HEK293 (cell line): ENCODE results near the gene SLC38A1.

Experiments used
- CTCF ChIA-PET: fragments of 350-600 bp; formaldehyde crosslinking; extraction: SDS; loops from one replicate; lab custom pipeline; 2021; ENCODE audit warnings: antibody characterized with exemption; lab: Yijun Ruan, JAX
- POLR2A ChIA-PET: fragments of 300-600 bp; formaldehyde crosslinking; extraction: SDS; loops from one replicate; lab custom pipeline; 2020; ENCODE audit warnings: antibody characterized with exemption, inconsistent platforms; lab: Yijun Ruan, JAX
- H3K27ac ChIP-seq: fragments of 200-500 bp; sonication (Bioruptor generic); 2 replicates; pipeline ENCODE4 v1.5.1; 2014; ENCODE audit warnings: low read depth, low read length, control low read depth, inconsistent platforms; ENCODE audit errors: extremely low read depth
- H3K36me3 ChIP-seq, 2 experiments: fragments of 200-500 bp in 1 of 2; sonication (Bioruptor generic) in 1 of 2; 1 replicate in 1 of 2; 2 replicates in 1 of 2; pipeline ENCODE4 v1.5.1; 2014 to 2017; ENCODE audit warnings: inconsistent platforms in 2 of 2, low read length in 2 of 2; ENCODE audit not compliant: control insufficient read depth in 2 of 2, insufficient read depth in 1 of 2
- H3K4me1 ChIP-seq: fragments of 200-500 bp; sonication (Bioruptor generic); 2 replicates; pipeline ENCODE4 v1.5.1; 2014; ENCODE audit warnings: mild to moderate bottlenecking, low read length, inconsistent platforms; ENCODE audit not compliant: control insufficient read depth, insufficient read depth
- H3K4me3 ChIP-seq: 2 replicates; pipeline ENCODE4 v1.5.1; 2011; ENCODE audit warnings: low read depth, mild to moderate bottlenecking, control low read depth, low read length, moderate library complexity
- H3K9me3 ChIP-seq: fragments of 200-500 bp; sonication (Bioruptor generic); 2 replicates; pipeline ENCODE4 v1.5.1; 2014; ENCODE audit warnings: low read depth, low read length, inconsistent platforms; ENCODE audit not compliant: control insufficient read depth, insufficient read depth
- HOXD13 ChIP-seq: sonication (generic); formaldehyde crosslinking; IDR thresholded peaks from 2 replicates; pipeline ENCODE4 v1.8.0; 2022; ENCODE audit warnings: missing genetic modification reagents, borderline replicate concordance
- SP3 ChIP-seq: fragments of 450-650 bp; formaldehyde crosslinking; IDR thresholded peaks from 2 replicates; pipeline ENCODE4 v1.5.1; 2016; ENCODE audit warnings: missing biosample characterization, missing genetic modification characterization
- ZBTB1 ChIP-seq: fragments of 450-650 bp; formaldehyde crosslinking; IDR thresholded peaks from 2 replicates; pipeline ENCODE4 v1.5.1; 2016; ENCODE audit warnings: missing biosample characterization, missing genetic modification characterization
- ZBTB17 ChIP-seq: fragments of 450-650 bp; formaldehyde crosslinking; IDR thresholded peaks from 2 replicates; pipeline ENCODE4 v1.5.1; 2016; ENCODE audit warnings: missing biosample characterization, missing genetic modification characterization
- ZIC2 ChIP-seq: fragments of 450-650 bp; formaldehyde crosslinking; IDR thresholded peaks from 2 replicates; pipeline ENCODE4 v1.5.1; 2016; ENCODE audit warnings: missing biosample characterization, missing genetic modification characterization
- ZNF121 ChIP-seq: fragments of 450-650 bp; formaldehyde crosslinking; IDR thresholded peaks from 2 replicates; pipeline ENCODE4 v1.5.1; 2016; ENCODE audit warnings: missing biosample characterization, missing genetic modification characterization
- ZNF169 ChIP-seq: fragments of 450-650 bp; formaldehyde crosslinking; IDR thresholded peaks from 2 replicates; pipeline ENCODE4 v1.5.1; 2016; ENCODE audit warnings: missing biosample characterization, missing genetic modification characterization
- ZNF19 ChIP-seq: fragments of 450-650 bp; formaldehyde crosslinking; IDR thresholded peaks from 2 replicates; pipeline ENCODE4; 2016; ENCODE audit warnings: missing biosample characterization, missing genetic modification characterization, low read depth
- ZNF311 ChIP-seq: fragments of 450-650 bp; formaldehyde crosslinking; IDR thresholded peaks from 2 replicates; pipeline ENCODE4 v1.5.1; 2017; ENCODE audit warnings: missing biosample characterization, missing genetic modification characterization, borderline replicate concordance
- ZNF341 ChIP-seq: fragments of 450-650 bp; formaldehyde crosslinking; IDR thresholded peaks from 2 replicates; pipeline ENCODE4; 2016; ENCODE audit warnings: low read depth, missing biosample characterization, missing genetic modification characterization
- ZNF37A ChIP-seq: fragments of 450-650 bp; IDR thresholded peaks from 2 replicates; pipeline ENCODE4 v1.5.1; 2018; ENCODE audit warnings: missing biosample characterization, missing genetic modification characterization
- ZNF416 ChIP-seq: fragments of 450-650 bp; formaldehyde crosslinking; IDR thresholded peaks from 2 replicates; pipeline ENCODE4 v1.5.1; 2016; ENCODE audit warnings: missing biosample characterization, missing genetic modification characterization
- ZNF423 ChIP-seq: fragments of 450-650 bp; formaldehyde crosslinking; IDR thresholded peaks from 2 replicates; pipeline ENCODE4 v1.5.1; 2016; ENCODE audit warnings: missing biosample characterization, missing genetic modification characterization
- ZNF473 ChIP-seq: fragments of 450-650 bp; formaldehyde crosslinking; IDR thresholded peaks from 2 replicates; pipeline ENCODE4 v1.5.1; 2017; ENCODE audit warnings: missing biosample characterization, missing genetic modification characterization
- ZNF488 ChIP-seq: fragments of 450-650 bp; formaldehyde crosslinking; IDR thresholded peaks from 2 replicates; pipeline ENCODE4 v1.5.1; 2016; ENCODE audit warnings: missing biosample characterization, missing genetic modification characterization
- ZNF530 ChIP-seq: fragments of 450-650 bp; formaldehyde crosslinking; IDR thresholded peaks from 2 replicates; pipeline ENCODE4 v1.5.1; 2016; ENCODE audit warnings: low read depth, missing biosample characterization, missing genetic modification characterization
- ZNF555 ChIP-seq: fragments of 450-650 bp; formaldehyde crosslinking; conservative IDR thresholded peaks from 2 replicates; pipeline ENCODE4 v1.5.1; 2017; ENCODE audit warnings: missing biosample characterization, mild to moderate bottlenecking, missing genetic modification characterization, inconsistent platforms
- ZNF558 ChIP-seq: fragments of 450-650 bp; formaldehyde crosslinking; IDR thresholded peaks from 2 replicates; pipeline ENCODE4 v1.5.1; 2016; ENCODE audit warnings: missing biosample characterization, missing genetic modification characterization
- ZNF639 ChIP-seq: fragments of 450-650 bp; formaldehyde crosslinking; IDR thresholded peaks from 2 replicates; pipeline ENCODE4 v1.5.1; 2016; ENCODE audit warnings: missing biosample characterization, missing genetic modification characterization
- ZNF654 ChIP-seq: fragments of 450-650 bp; formaldehyde crosslinking; IDR thresholded peaks from 2 replicates; pipeline ENCODE4 v1.5.1; 2016; ENCODE audit warnings: low read depth, missing biosample characterization, missing genetic modification characterization
- ZNF791 ChIP-seq: fragments of 450-650 bp; formaldehyde crosslinking; IDR thresholded peaks from 2 replicates; pipeline ENCODE4 v1.5.1; 2016; ENCODE audit warnings: missing biosample characterization, missing genetic modification characterization
- ZSCAN30 ChIP-seq: fragments of 450-650 bp; IDR thresholded peaks from 2 replicates; pipeline ENCODE4 v1.5.1; 2018; ENCODE audit warnings: missing biosample characterization, mild to moderate bottlenecking, missing genetic modification characterization, moderate library complexity
- TF ChIP-seq, protein P1 (sequence below): fragments of 450-650 bp; formaldehyde crosslinking; IDR thresholded peaks from 2 replicates; pipeline ENCODE4 v1.5.1; 2016; ENCODE audit warnings: missing biosample characterization, missing genetic modification characterization
- TF ChIP-seq, protein P2 (sequence below): fragments of 450-650 bp; IDR thresholded peaks from 2 replicates; pipeline ENCODE4 v1.5.1; 2018; ENCODE audit warnings: missing biosample characterization, mild to moderate bottlenecking, missing genetic modification characterization
- TF ChIP-seq, protein P3 (sequence below): fragments of 450-650 bp; formaldehyde crosslinking; optimal IDR thresholded peaks from 2 replicates; pipeline ENCODE3; 2016; ENCODE audit warnings: missing biosample characterization, mild to moderate bottlenecking, missing genetic modification characterization
- TF ChIP-seq, protein P4 (sequence below): fragments of 450-650 bp; formaldehyde crosslinking; IDR thresholded peaks from 2 replicates; pipeline ENCODE4 v1.5.1; 2016; ENCODE audit warnings: missing biosample characterization, missing genetic modification characterization

SLC38A1 gene

DNA sequence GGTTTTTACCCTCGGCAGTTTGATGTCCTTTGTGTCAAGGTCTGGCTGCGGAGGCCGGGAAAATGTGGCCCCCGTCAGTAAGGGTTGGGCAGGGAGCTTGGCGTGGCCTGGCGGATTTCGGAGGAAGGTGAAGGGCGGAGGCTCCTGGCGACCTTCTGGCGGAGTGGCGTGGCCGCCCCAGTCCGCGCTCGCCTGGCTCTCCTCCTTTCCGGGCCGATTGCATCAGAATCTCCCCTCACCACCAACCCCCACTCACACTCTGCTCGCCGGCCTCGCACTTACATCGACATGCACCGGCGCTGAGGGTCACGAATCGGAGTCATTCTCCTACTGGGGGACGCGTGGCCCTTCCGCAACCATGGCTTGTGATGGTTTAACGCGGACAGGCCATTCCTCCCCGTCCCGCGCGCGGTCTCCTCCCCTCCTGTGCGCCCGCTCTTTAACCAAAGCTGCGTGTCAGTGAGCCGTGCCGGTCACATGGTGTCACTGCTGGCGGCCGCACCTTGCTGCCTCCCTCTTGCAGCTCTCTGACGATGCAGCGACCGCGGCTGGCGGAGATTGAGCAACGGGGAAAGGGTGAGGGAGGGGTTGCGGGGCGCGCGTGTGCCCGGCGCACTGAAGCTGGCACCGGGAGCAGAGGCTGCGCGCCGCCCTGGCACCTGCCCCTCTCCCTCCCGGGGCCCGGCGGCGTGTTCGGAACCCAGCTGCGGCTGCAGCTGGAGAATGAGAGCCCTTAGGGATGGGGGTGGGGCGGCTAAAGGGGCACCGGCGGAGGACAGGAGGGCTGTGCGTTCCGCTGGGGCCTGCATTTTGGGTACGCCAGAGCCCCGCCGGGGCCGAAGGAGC, at the start of gene SLC38A1:
SLC38A1 (minus strand) TSS at position 461 of the 846 bp plus-strand sequence. CDS start 29,243 bp downstream, outside the sequence.
- H3K27ac ChIP-seq = peak within 1 kb of the TSS; percentile 88
- POLR2A ChIA-PET = interaction anchor here (0.5 to 1.9 kb wide), 11 partner anchors 9 to 278 kb away, joined by 3 to 4 read pairs (median 3); no protein-coding TSS in a partner anchor
- peaks cover 18% of the 10 kb centered on the region for H3K4me1 ChIP-seq
- no peaks in the 10 kb centered on the region for H3K9me3 ChIP-seq
- no peaks in the 10 kb centered on the region for H3K36me3 ChIP-seq
- CTCF ChIA-PET = interaction anchor here (0.9 to 1.0 kb wide), 2 partner anchors 28 to 33 kb away, joined by 3 read pairs; no protein-coding TSS in a partner anchor
- H3K4me3 ChIP-seq = peak within 1 kb of the TSS; percentile 61
- TF ChIP-seq ZNF341 (tag by site-specific recombination) (peak; percentile 95), HOXD13 (peak; percentile 83), ZNF558 (tag by site-specific recombination) (peak; percentile 66; the same call in 1 of the 2 replicates), ZNF19 (no peak), ZIC2 (tag by site-specific recombination) (peak; percentile 95), ZNF639 (tag by site-specific recombination) (0 out of 2 replicates have a peak, but pooled peaks have one; percentile 55), ZNF416 (tag by site-specific recombination) (no peak), ZNF473 (no peak), ZBTB17 (tag by site-specific recombination) (peak; percentile 97), ZBTB1 (no peak; the same call in 1 of the 2 replicates), ZNF654 (tag by site-specific recombination) (no peak), ZNF530 (no peak), ZNF311 (no peak), SP3 (tag by site-specific recombination) (peak; percentile 68), ZNF488 (no peak), ZNF423 (tag by site-specific recombination) (0 out of 2 replicates have a peak, but pooled peaks have one; percentile 17), ZNF37A (tag by site-specific recombination) (no peak), ZNF791 (no peak), ZNF555 (tag by site-specific recombination) (no peak), ZNF121 (tag by site-specific recombination) (peak; percentile 29), ZSCAN30 (peak; percentile 78), ZNF169 (tag by site-specific recombination) (no peak)
- TF ChIP-seq, protein P1, sequence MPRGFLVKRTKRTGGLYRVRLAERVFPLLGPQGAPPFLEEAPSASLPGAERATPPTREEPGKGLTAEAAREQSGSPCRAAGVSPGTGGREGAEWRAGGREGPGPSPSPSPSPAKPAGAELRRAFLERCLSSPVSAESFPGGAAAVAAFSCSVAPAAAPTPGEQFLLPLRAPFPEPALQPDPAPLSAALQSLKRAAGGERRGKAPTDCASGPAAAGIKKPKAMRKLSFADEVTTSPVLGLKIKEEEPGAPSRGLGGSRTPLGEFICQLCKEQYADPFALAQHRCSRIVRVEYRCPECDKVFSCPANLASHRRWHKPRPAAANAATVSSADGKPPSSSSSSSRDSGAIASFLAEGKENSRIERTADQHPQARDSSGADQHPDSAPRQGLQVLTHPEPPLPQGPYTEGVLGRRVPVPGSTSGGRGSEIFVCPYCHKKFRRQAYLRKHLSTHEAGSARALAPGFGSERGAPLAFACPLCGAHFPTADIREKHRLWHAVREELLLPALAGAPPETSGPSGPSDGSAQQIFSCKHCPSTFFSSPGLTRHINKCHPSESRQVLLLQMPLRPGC (tag by site-specific recombination) = 0 out of 2 replicates have a peak, but pooled peaks have one; percentile 72
- TF ChIP-seq, protein P2, sequence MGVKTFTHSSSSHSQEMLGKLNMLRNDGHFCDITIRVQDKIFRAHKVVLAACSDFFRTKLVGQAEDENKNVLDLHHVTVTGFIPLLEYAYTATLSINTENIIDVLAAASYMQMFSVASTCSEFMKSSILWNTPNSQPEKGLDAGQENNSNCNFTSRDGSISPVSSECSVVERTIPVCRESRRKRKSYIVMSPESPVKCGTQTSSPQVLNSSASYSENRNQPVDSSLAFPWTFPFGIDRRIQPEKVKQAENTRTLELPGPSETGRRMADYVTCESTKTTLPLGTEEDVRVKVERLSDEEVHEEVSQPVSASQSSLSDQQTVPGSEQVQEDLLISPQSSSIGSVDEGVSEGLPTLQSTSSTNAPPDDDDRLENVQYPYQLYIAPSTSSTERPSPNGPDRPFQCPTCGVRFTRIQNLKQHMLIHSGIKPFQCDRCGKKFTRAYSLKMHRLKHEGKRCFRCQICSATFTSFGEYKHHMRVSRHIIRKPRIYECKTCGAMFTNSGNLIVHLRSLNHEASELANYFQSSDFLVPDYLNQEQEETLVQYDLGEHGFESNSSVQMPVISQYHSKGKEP = peak; percentile 98
- TF ChIP-seq, protein P3, sequence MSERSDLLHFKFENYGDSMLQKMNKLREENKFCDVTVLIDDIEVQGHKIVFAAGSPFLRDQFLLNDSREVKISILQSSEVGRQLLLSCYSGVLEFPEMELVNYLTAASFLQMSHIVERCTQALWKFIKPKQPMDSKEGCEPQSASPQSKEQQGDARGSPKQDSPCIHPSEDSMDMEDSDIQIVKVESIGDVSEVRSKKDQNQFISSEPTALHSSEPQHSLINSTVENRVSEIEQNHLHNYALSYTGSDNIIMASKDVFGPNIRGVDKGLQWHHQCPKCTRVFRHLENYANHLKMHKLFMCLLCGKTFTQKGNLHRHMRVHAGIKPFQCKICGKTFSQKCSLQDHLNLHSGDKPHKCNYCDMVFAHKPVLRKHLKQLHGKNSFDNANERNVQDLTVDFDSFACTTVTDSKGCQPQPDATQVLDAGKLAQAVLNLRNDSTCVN (tag by site-specific recombination) = peak; percentile 98
- TF ChIP-seq, protein P4, sequence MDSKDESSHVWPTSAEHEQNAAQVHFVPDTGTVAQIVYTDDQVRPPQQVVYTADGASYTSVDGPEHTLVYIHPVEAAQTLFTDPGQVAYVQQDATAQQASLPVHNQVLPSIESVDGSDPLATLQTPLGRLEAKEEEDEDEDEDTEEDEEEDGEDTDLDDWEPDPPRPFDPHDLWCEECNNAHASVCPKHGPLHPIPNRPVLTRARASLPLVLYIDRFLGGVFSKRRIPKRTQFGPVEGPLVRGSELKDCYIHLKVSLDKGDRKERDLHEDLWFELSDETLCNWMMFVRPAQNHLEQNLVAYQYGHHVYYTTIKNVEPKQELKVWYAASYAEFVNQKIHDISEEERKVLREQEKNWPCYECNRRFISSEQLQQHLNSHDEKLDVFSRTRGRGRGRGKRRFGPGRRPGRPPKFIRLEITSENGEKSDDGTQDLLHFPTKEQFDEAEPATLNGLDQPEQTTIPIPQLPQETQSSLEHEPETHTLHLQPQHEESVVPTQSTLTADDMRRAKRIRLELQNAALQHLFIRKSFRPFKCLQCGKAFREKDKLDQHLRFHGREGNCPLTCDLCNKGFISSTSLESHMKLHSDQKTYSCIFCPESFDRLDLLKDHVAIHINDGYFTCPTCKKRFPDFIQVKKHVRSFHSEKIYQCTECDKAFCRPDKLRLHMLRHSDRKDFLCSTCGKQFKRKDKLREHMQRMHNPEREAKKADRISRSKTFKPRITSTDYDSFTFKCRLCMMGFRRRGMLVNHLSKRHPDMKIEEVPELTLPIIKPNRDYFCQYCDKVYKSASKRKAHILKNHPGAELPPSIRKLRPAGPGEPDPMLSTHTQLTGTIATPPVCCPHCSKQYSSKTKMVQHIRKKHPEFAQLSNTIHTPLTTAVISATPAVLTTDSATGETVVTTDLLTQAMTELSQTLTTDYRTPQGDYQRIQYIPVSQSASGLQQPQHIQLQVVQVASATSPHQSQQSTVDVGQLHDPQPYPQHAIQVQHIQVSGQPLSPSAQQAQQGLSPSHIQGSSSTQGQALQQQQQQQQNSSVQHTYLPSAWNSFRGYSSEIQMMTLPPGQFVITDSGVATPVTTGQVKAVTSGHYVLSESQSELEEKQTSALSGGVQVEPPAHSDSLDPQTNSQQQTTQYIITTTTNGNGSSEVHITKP = peak; percentile 86
